ENCODE data around the gene MST1R. TPM values are rescaled to one million over a fixed set of nuclear protein-coding genes. Genes with fewer than 3 reads are reported as not detected.

Gene MST1R
- polyA plus RNA-seq, 4 donors = 1.2 to 2.6 (median 1.8) TPM

GRCh38 chr3:49844464-49845183, 59.0 kb downstream of the MST1R start:
- no peak for DNase-seq (ENCODE audit: low read depth in 4 of 4, low spot score in 3 of 4)

- DNase-seq (ENCODE audit: low read depth in 4 of 4, low spot score in 3 of 4) = no peak
These were observed 60.7 kb downstream of the MST1R start for GRCh38 chr3:49842843-49843517.

- no peak for DNase-seq (ENCODE audit: low read depth in 4 of 4, low spot score in 3 of 4)
These were observed 61.9 kb downstream of the MST1R start for GRCh38 chr3:49841806-49842205.

- no peak for DNase-seq (ENCODE audit: low read depth in 4 of 4, low spot score in 3 of 4)
These were observed 62.5 kb downstream of the MST1R start for GRCh38 chr3:49841126-49841696.

- DNase-seq (ENCODE audit: low read depth in 4 of 4, low spot score in 3 of 4) = no peak
These were observed 63.3 kb downstream of the MST1R start for GRCh38 chr3:49840388-49840787.

GRCh38 chr3:49839193-49839809, 64.4 kb downstream of the MST1R start:
- peak in 2 of 4 donors; percentile 62 to 64 for DNase-seq (ENCODE audit: low read depth in 4 of 4, low spot score in 3 of 4)

Other genes starting within 250 kb of the MST1R start
- 100 to 1,000 TPM in 3 of 4 donors, 10 to 100 TPM in 1; 76.0 to 158 (median 140) TPM for gene APEH, start 229.5 kb downstream of the MST1R start, polyA plus RNA-seq (ENCODE audit: insufficient read length in 4 of 4)
- 100 to 1,000 TPM in 2 of 4 donors, 10 to 100 TPM in 2; 33.6 to 347 (median 113) TPM for gene MST1, start 214.4 kb downstream of the MST1R start, polyA plus RNA-seq (ENCODE audit: insufficient read length in 4 of 4)
- gene RNF123, start 214.3 kb downstream of the MST1R start, polyA plus RNA-seq (ENCODE audit: insufficient read length in 4 of 4) = 10 to 100 TPM; 31.1 to 38.6 (median 34.9) TPM
- gene AMIGO3, start 184.2 kb downstream of the MST1R start, polyA plus RNA-seq (ENCODE audit: insufficient read length in 4 of 4) = 1 to 10 TPM in 3 of 4 donors, under 1 TPM in 1; 0.83 to 1.7 (median 1.3) TPM
- gene GMPPB, start 179.9 kb downstream of the MST1R start, polyA plus RNA-seq (ENCODE audit: insufficient read length in 4 of 4) = 10 to 100 TPM; 12.8 to 19.4 (median 14.1) TPM
- 10 to 100 TPM; 50.3 to 55.6 (median 51.6) TPM for gene IP6K1, start 117.3 kb downstream of the MST1R start, polyA plus RNA-seq (ENCODE audit: insufficient read length in 4 of 4)
- gene CDHR4, start 104.0 kb downstream of the MST1R start, polyA plus RNA-seq (ENCODE audit: insufficient read length in 4 of 4) = under 1 TPM in 1 of 4 donors, not detected in 3; 0.12 TPM
- gene INKA1, start 100.6 kb downstream of the MST1R start, polyA plus RNA-seq (ENCODE audit: insufficient read length in 4 of 4) = 10 to 100 TPM in 3 of 4 donors, 1 to 10 TPM in 1; 8.9 to 16.7 (median 12.2) TPM
- 10 to 100 TPM; 34.5 to 87.7 (median 45.3) TPM for gene UBA7, start 89.9 kb downstream of the MST1R start, polyA plus RNA-seq (ENCODE audit: insufficient read length in 4 of 4)
- 10 to 100 TPM in 3 of 4 donors, 1 to 10 TPM in 1; 7.6 to 11.8 (median 10.9) TPM for gene TRAIP, start 47.3 kb downstream of the MST1R start, polyA plus RNA-seq (ENCODE audit: insufficient read length in 4 of 4)
- gene CAMKV, start 34.0 kb downstream of the MST1R start, polyA plus RNA-seq (ENCODE audit: insufficient read length in 4 of 4) = under 1 TPM; 0.13 to 0.29 (median 0.19) TPM
- 1 to 10 TPM; 7.6 to 10.0 (median 8.1) TPM for gene MON1A, start 25.9 kb upstream of the MST1R start, polyA plus RNA-seq (ENCODE audit: insufficient read length in 4 of 4)
- 100 to 1,000 TPM; 124 to 201 (median 133) TPM for gene RBM6, start 36.3 kb upstream of the MST1R start, polyA plus RNA-seq (ENCODE audit: insufficient read length in 4 of 4)
- gene RBM5, start 185.0 kb upstream of the MST1R start, polyA plus RNA-seq (ENCODE audit: insufficient read length in 4 of 4) = 100 to 1,000 TPM; 225 to 397 (median 268) TPM

Measured in left renal pelvis (tissue), 4 donors.